Activated CD4-positive, alpha-beta T cell treated with anti-CD3 and anti-CD28 coated beads for 48 hours (primary cell): ENCODE results near the gene ZNF423.
A peak's percentile ranks its signal among the peaks of the same experiment; 100 is the strongest.

Experiments
- DNase-seq: peaks from one replicate; pipeline ENCODE4 v3.0.0-alpha.2; 2020

ZNF423 gene

GRCh38 chr16:49542946-49543630 lies 312.8 kb downstream of the ZNF423 start:
- no peak for DNase-seq

- no peak for DNase-seq
Observed at GRCh38 chr16:49542391-49542891, 313.5 kb downstream of the ZNF423 start.

DNA sequence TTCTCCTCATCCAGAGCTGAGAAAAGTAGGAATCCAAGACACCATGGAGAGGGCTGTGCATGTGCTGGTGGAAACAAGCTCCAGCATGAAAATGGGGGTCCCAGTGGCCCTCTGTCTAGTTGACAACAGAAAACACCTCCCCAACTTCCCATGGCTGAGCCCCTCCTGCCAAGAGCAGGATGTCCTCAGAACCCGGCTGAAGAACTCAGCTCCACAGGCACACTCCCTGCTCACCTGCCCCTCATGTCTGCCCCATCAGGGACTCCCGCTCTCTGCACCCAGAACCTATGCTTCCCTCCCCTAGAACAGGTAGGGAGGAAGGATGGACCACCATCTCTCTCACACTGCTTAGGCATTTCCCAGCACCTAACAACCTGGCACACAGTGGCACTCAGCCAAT lies 315.1 kb downstream of the ZNF423 start:
- no peak for DNase-seq

DNA sequence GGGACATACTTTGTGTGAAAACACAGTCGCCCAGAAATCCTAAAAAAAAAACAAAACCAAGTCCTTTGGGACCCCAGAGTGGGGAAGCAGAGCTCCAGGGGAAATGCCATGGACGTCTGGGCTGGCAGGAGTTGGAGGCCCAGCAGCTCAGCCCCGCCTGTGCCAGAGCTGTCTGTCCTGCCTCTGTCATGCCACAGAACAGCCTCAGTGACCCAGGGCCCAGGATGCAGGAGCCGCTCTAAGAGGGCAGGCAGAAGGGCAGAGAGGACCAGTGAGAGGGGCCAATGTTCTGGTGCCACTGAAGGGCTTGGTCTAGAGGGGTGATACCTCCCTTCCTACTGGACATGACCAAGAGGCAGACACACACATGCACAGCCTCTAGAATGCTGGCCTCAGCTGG lies 316.2 kb downstream of the ZNF423 start:
- DNase-seq: no peak

GRCh38 chr16:49537924-49538459 lies 317.9 kb downstream of the ZNF423 start:
- no peak for DNase-seq

- no peak for DNase-seq
Observed at GRCh38 chr16:49534901-49535610, 320.9 kb downstream of the ZNF423 start.

GRCh38 chr16:49533422-49533821 lies 322.5 kb downstream of the ZNF423 start:
- no peak for DNase-seq

GRCh38 chr16:49532873-49533272 lies 323.0 kb downstream of the ZNF423 start:
- DNase-seq: no peak

- DNase-seq: no peak
Observed at GRCh38 chr16:49531931-49532840, 323.7 kb downstream of the ZNF423 start.

DNA sequence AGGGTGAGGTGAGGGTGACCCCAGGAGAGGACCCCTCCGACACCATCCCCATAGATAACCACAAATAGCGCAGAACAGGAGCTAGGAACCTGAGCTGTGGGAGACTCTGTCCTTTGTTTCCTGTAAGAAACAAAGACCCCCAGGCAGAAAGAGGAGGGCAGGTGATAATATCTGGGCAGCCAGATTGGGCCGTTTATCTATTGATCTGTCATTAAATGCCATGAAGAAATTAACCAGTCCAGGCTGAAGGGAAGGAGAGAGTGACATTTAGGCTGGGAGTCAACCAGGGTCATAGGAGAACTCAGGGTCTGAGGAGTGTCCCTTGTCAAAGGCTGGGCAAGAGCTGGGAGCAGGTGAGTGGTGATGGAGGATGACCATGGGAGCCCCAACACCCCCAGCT lies 324.5 kb downstream of the ZNF423 start:
- no peak for DNase-seq

- no peak for DNase-seq
Observed at GRCh38 chr16:49530427-49530970, 325.4 kb downstream of the ZNF423 start.

GRCh38 chr16:49529411-49530045 lies 326.4 kb downstream of the ZNF423 start:
- DNase-seq: no peak

- no peak for DNase-seq
Observed at GRCh38 chr16:49528866-49529288, 327.0 kb downstream of the ZNF423 start.

GRCh38 chr16:49528060-49528865 lies 327.6 kb downstream of the ZNF423 start:
- peak; percentile 54 for DNase-seq

GRCh38 chr16:49527611-49528010 lies 328.3 kb downstream of the ZNF423 start:
- no peak for DNase-seq

GRCh38 chr16:49526860-49527365 lies 329.0 kb downstream of the ZNF423 start:
- DNase-seq: no peak

GRCh38 chr16:49524947-49525315 lies 331.0 kb downstream of the ZNF423 start:
- no peak for DNase-seq

DNA sequence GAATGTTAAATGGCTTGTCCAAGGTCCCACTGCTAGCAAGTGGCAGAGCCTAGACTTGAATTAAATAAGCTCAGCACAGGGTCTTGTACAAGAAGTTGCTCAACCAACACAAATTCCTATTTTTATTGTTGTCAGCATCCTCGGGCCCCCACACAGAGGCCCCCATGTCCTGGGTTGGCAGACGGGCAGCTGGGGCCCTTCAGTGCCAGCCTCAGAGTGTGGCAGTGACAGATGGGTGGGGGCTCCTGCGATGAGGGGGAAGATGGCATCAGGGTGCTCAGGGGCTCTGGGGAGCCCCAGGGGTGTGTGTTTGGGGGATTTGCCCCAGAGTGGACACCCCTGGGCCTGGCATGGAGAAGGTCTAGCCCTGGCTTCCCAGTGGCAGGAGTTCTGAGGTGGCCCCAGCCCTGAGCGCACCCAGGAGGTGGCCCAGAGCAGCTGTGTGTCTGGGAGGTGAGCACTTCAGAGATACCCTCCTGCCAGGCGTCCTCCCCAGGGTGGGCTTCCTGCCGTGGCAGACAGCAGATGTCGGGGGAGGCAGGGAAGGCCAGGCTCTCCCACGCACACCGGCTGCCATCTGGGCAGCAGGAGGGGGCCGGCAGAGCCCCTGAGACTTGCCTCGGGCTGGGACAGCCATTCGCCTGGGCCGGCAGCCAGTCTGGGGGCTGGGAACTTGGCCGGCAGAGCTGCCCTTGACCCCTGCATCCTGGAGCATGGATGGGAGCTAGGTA lies 331.5 kb downstream of the ZNF423 start:
- DNase-seq: no peak

GRCh38 chr16:49523435-49524159 lies 332.3 kb downstream of the ZNF423 start:
- no peak for DNase-seq
